Colonic mucosa (tissue), 4 donors: ENCODE results near the gene RPTOR. TPM values are rescaled to one million over a fixed set of nuclear protein-coding genes. Genes with fewer than 3 reads are reported as not detected.

Experiments
- DNase-seq: peaks from one replicate; pipeline ENCODE4 v3.0.0-alpha.2; 2020
- H3K27ac ChIP-seq: fragments of 200-600 bp; one replicate; pipeline ENCODE4 v1.8.0; 2021
- H3K27me3 ChIP-seq: fragments of 200-600 bp; one replicate; pipeline ENCODE4 v1.8.0; 2021
- H3K36me3 ChIP-seq: fragments of 200-600 bp; one replicate; pipeline ENCODE4 v1.8.0; 2021
- H3K4me1 ChIP-seq: fragments of 200-600 bp; one replicate; pipeline ENCODE4 v1.8.0; 2021; ENCODE audit warnings: mild to moderate bottlenecking
- H3K4me3 ChIP-seq: fragments of 200-600 bp; one replicate; pipeline ENCODE4 v1.8.0; 2021
- H3K9ac ChIP-seq, 2 donors: one replicate each; pipeline ENCODE4 v1.7.0; 2013; ENCODE audit warnings: control low read depth in 2 of 2, low read depth in 2 of 2, low read length in 2 of 2
- H3K9me3 ChIP-seq: fragments of 200-600 bp; one replicate; pipeline ENCODE4 v1.8.0; 2021
- CTCF ChIP-seq: fragments of 200-600 bp; IDR thresholded peaks from one replicate; pipeline ENCODE4 v1.8.0; 2022; ENCODE audit warnings: antibody characterized with exemption, mild to moderate bottlenecking
- intact Hi-C: fragments of 100-400 bp; cut with DNase I; formaldehyde crosslinking; loops from one replicate; pipeline ENCODE4 v1.14.1; 2022
- total RNA-seq, 2 donors: library from RNA; stranded (reverse); fragmentation: NEBNext Ultra II Directional in 1 of 2; extraction: Animal tissue kit (Norgen Biotek cat#: 25700) in 1 of 2; gene quantifications; one replicate each; pipeline ENCODE4 v1.2.1, GENCODE V29; 2021
- donor health status: healthy.
- donor health status: DM: no; HTN: no; CAD: no.
- donor health status: DM: no; HTN: no; CAD: no.

Gene RPTOR
- total RNA-seq, 2 donors from 2014 or later = 21.2 to 39.6 TPM

- Histone ChIP-seq H3K36me3 (no peaks in the 10 kb centered on the region), H3K9me3 (no peaks in the 10 kb centered on the region), H3K9ac (no peak overlapping the region), H3K4me1 (no peaks in the 10 kb centered on the region), H3K27me3 (no peaks in the 10 kb centered on the region), H3K4me3 (no peak overlapping the region), H3K27ac (no peak overlapping the region)
- no peak for DNase-seq
- intact Hi-C loops = no loop called here
- no peak for TF ChIP-seq CTCF
Measured at GRCh38 chr17:80657561-80657960, 112.9 kb downstream of the RPTOR start.

GRCh38 chr17:80658821-80659220 lies 114.2 kb downstream of the RPTOR start:
- H3K27ac ChIP-seq = no peak overlapping the region
- no peak overlapping the region for H3K9ac ChIP-seq
- no peak for DNase-seq
- H3K36me3 ChIP-seq = no peaks in the 10 kb centered on the region
- intact Hi-C loops = no loop called here
- no peaks in the 10 kb centered on the region for H3K4me1 ChIP-seq
- no peak for TF ChIP-seq CTCF
- H3K4me3 ChIP-seq = no peak overlapping the region
- H3K27me3 ChIP-seq = no peaks in the 10 kb centered on the region
- H3K9me3 ChIP-seq = no peaks in the 10 kb centered on the region

- Histone ChIP-seq H3K27me3 (no peaks in the 10 kb centered on the region), H3K9ac (no peak overlapping the region), H3K4me1 (no peaks in the 10 kb centered on the region), H3K4me3 (no peak overlapping the region), H3K27ac (no peak overlapping the region), H3K36me3 (no peaks in the 10 kb centered on the region), H3K9me3 (no peaks in the 10 kb centered on the region)
- intact Hi-C loops = no loop called here
- no peak for TF ChIP-seq CTCF
- no peak for DNase-seq
Measured at GRCh38 chr17:80659651-80660050, 115.0 kb downstream of the RPTOR start.

- H3K4me1 ChIP-seq = no peaks in the 10 kb centered on the region
- DNase-seq = no peak
- H3K27ac ChIP-seq = no peak overlapping the region
- H3K4me3 ChIP-seq = no peak overlapping the region
- intact Hi-C loops = no loop called here
- H3K27me3 ChIP-seq = no peaks in the 10 kb centered on the region
- H3K9ac ChIP-seq = no peak overlapping the region
- no peak for TF ChIP-seq CTCF
- no peaks in the 10 kb centered on the region for H3K9me3 ChIP-seq
- no peaks in the 10 kb centered on the region for H3K36me3 ChIP-seq
Measured at GRCh38 chr17:80660527-80661198, 116.0 kb downstream of the RPTOR start.

GRCh38 chr17:80662557-80662956 lies 117.9 kb downstream of the RPTOR start:
- no peaks in the 10 kb centered on the region for H3K4me1 ChIP-seq
- H3K27ac ChIP-seq = no peak overlapping the region
- H3K4me3 ChIP-seq = no peak overlapping the region
- H3K9ac ChIP-seq = no peak overlapping the region
- H3K9me3 ChIP-seq = no peaks in the 10 kb centered on the region
- H3K36me3 ChIP-seq = no peaks in the 10 kb centered on the region
- no peak for TF ChIP-seq CTCF
- DNase-seq = no peak
- intact Hi-C loops = no loop called here
- H3K27me3 ChIP-seq = no peaks in the 10 kb centered on the region
